Measurements from ENCODE around the gene PRICKLE1. TPM values are rescaled to one million over a fixed set of nuclear protein-coding genes. Genes with fewer than 3 reads are reported as not detected.

Gene PRICKLE1
- total RNA-seq, 3 donors from 2014 or later: 0.93 to 7.1 (median 4.4) TPM

DNA sequence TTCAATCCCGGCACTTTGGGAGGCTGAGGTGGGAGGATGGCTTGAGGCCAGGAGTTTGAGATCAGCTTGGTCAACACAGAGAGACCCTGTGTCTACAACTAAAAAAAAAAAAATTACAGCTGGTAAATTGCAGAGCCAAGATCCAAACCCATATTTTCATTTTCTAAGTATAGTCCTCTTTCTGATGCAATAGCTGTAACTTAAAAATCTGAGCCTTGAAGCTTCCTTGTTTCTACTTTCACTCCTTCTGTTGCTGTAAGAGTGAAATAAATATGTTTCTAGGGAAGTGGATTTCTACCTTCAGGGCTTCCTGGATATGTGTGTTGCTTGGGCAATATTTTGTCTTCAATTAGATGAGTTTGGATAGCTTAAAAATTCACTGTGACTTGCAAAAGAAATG, 42.0 kb upstream of the PRICKLE1 start:
- ATAC-seq: no peak

DNA sequence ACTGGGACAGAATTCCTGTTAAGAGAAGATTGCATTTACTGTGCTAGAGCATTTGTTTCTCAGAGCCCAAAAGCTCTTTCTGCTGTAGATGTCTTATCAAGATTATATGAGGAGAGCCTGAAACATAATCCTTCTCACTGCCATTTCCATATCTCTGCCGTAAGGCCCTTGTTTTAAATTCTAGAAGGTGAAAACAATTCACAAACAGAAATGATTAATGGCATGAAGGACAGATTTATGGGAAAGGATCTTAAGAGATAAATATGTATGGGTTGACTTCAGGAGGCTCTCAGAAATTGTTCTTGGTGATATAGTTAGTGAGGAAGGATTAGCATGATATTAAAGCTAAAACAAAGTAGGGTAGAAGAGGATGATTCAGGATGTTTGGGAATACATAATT, 40.8 kb upstream of the PRICKLE1 start:
- Histone ChIP-seq H3K4me1 (ENCODE audit: low read depth) (no peaks in the 10 kb centered on the region), H3K4me3 (no peak overlapping the region), H3K9me3 (no peaks in the 10 kb centered on the region), H3K36me3 (ENCODE audit: low read depth) (no peaks in the 10 kb centered on the region)
- intact Hi-C loops (cut with DNase I, micrococcal nuclease): no loop called here
- no peak for TF ChIP-seq CTCF (IDR thresholded peaks at IDR 0.05)
- ATAC-seq (no peak), DNase-seq (no peak)

More for the DNA sequence above, 42.0 kb upstream of the PRICKLE1 start:
- DNase-seq: no peak
- H3K36me3 ChIP-seq (ENCODE audit: low read depth): no peaks in the 10 kb centered on the region
- TF ChIP-seq CTCF (IDR thresholded peaks at IDR 0.05): no peak
- H3K9me3 ChIP-seq: no peaks in the 10 kb centered on the region
- intact Hi-C loops (cut with DNase I, micrococcal nuclease): no loop called here
- H3K4me1 ChIP-seq (ENCODE audit: low read depth): no peaks in the 10 kb centered on the region
- no peak overlapping the region for H3K4me3 ChIP-seq

DNA sequence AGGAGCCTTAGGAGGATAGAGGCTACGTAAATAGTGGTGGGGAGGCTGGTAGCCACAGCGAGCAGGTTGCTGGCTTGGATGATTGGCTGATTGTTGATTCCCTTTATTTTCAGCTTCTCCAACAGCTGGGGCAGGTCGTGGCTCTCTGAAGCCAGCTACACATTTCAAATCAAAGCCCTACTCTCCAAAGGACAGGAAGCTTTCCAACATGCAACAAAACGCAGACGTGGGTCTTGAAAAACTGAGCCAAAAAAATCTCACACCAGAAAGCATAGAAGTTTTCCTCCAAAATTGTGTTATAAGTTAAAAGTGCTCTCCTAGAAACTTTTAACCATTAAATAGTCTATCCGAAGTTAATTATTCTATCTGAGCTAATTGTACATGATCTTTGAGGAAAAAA, 37.6 kb upstream of the PRICKLE1 start:
- intact Hi-C loops (cut with DNase I, micrococcal nuclease): no loop called here
- Histone ChIP-seq H3K4me1 (ENCODE audit: low read depth) (no peaks in the 10 kb centered on the region), H3K9me3 (no peaks in the 10 kb centered on the region), H3K36me3 (ENCODE audit: low read depth) (no peaks in the 10 kb centered on the region), H3K4me3 (no peak overlapping the region)
- no peak for TF ChIP-seq CTCF (IDR thresholded peaks at IDR 0.05)
- DNase-seq: no peak
- no peak for ATAC-seq

DNA sequence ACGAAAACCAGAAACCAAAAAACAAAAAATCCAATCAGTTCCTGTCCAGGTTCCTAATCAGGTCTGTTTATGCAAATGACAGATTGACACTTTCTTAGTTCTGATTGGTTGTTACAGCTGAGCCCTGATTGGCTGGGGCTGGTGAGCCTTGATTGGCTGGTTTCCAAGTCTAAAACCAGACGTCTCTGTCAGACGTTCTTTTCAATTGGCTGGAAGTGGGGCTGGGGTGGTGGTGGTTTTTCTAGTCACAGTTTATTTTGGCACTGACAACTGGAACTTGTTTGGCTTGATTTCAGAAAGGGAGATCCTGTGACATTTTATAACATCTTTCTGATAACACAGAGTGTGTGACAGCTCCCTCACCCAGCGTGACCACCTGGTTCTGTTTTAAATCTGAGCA, 36.1 kb upstream of the PRICKLE1 start:
- intact Hi-C loops (cut with DNase I, micrococcal nuclease): no loop called here
- Histone ChIP-seq H3K36me3 (ENCODE audit: low read depth) (no peaks in the 10 kb centered on the region), H3K4me1 (ENCODE audit: low read depth) (no peaks in the 10 kb centered on the region), H3K4me3 (no peak overlapping the region), H3K9me3 (no peaks in the 10 kb centered on the region)
- TF ChIP-seq CTCF (IDR thresholded peaks at IDR 0.05): no peak
- DNase-seq (no peak), ATAC-seq (no peak)

GRCh38 chr12:42617622-42618021, 28.1 kb upstream of the PRICKLE1 start:
- Histone ChIP-seq H3K36me3 (ENCODE audit: low read depth) (no peaks in the 10 kb centered on the region), H3K4me3 (no peak overlapping the region), H3K9me3 (peaks cover 28% of the 10 kb centered on the region), H3K4me1 (ENCODE audit: low read depth) (no peaks in the 10 kb centered on the region)
- TF ChIP-seq CTCF (IDR thresholded peaks at IDR 0.05): no peak
- ATAC-seq (no peak), DNase-seq (no peak)
- intact Hi-C loops (cut with DNase I, micrococcal nuclease): no loop called here

GRCh38 chr12:42615006-42615405, 25.5 kb upstream of the PRICKLE1 start:
- no peak for DNase-seq
- Histone ChIP-seq H3K4me3 (no peak overlapping the region), H3K9me3 (peaks cover 28% of the 10 kb centered on the region), H3K4me1 (ENCODE audit: low read depth) (no peaks in the 10 kb centered on the region), H3K36me3 (ENCODE audit: low read depth) (no peaks in the 10 kb centered on the region)
- intact Hi-C loops (cut with DNase I, micrococcal nuclease): no loop called here
- no peak for ATAC-seq
- TF ChIP-seq CTCF (IDR thresholded peaks at IDR 0.05): no peak

All from mucosa of descending colon (tissue), 3 donors.